IPS DF 4.7 (cell line): ENCODE measurements around the gene ZNF330.

Source experiments
- DNase-seq: peaks from one replicate; pipeline ENCODE4 v3.0.0-alpha.2; 2013; ENCODE audit warnings: low spot score; ENCODE audit errors: extremely low read depth

ZNF330 gene

DNA sequence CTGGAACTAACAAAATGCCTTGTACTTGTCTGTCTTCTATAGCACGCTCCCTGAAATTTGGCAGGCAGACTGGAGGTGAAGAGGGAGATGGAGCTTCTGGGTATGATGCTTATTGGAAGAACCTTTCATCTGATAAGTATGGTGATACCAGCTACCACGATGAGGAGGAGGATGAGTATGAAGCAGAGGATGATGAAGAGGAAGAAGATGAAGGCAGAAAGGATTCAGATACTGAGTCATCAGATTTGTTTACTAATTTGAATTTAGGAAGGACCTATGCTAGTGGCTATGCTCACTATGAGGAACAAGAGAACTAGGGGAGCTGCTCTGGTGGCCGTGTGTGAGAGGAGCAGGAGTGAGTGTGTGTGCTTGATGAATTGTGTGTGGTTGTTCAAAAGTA, 13.0 kb downstream of the ZNF330 start:
- no peak for DNase-seq

DNA sequence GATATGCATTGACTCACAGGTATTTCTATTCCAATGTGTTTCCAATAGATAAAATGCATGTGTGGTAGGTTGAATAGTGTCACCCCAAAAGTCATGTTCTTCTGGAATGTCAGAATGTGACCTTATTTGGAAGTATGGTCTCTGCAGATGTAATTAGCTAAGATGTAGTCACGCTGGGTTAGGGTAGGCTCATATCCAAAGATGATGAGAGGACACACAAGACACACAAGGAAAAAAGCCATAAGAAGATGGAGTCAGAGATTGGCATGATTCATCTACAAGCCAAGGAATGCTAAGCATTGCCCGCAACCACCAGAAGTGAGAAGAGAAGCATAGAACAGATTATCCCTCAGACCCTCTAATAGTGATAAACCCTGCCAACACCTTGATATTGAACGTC, 17.5 kb downstream of the ZNF330 start:
- DNase-seq = no peak

DNA sequence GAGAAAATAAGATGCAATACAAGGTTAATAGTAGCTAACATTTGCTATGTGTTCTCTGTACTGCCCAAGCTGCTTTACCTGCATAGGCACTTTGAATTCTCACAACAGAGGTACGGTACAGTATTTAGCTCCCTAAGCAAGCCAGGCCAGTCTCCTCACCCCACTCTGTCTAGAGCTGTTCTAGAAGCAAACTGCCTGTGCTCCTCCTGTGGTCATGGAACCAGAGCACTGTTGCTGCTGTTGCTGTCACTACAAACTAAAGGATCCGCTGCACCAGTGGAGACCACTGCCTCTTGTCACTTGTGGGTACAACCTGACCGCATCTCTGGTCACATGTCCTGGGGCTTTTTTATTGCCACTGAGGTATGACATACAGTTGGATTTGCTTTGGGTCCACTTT, 19.6 kb downstream of the ZNF330 start:
- no peak for DNase-seq

DNA sequence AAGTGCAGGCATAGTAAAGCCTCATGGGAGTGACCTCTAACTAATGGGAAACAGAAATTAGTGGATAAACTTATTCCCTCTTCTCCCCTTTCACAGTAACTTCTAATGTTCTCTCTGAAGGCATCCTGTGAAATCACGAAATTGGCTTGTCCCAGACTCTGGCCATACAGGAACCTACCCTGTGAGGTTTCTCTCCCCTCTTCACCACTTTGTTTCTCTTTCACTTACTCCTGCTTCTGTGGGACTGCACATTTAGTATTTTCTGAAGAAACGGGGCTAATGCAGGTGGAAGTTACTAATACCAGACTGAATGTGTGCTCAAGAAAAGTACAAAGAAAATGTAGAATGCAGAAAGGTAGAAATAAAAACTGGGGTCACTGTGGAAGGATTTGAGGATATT, 20.0 kb downstream of the ZNF330 start:
- DNase-seq = no peak

DNA sequence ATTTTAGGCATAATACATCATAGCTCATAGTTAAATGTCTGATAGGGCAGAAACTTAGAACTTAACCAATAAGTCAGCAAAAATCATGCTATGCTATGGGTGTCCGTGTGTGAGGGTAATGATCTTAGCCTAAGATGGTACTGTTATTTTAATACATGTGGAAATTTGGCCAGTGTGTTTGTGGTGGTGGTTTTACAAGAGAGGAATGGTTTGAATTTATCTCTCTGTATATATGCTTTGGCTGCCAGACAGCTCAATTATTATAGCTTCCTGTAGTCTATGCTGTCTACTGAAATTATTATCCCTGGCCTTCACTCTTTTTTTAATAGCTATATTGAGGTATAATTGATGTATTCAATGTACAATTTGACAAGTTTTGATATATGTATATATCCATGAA, 21.3 kb downstream of the ZNF330 start:
- no peak for DNase-seq

DNA sequence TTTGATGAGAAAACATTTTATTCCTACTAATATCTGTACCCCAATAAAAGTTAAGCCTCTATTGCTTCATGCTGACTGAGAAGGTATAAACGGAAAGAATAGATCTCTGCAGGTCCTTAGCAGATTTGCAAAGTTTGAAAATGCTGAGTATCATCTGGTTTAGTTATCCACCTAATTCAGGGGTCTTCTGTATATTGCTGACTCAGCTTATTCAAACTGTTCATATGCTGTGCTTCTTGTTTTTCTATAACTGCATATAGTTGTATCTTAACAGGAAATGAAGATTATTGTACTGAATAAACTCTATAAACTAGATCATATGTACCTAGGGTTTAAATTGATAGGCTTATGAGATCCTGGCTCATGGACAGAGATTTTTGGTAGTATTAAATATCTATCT, 23.7 kb downstream of the ZNF330 start:
- DNase-seq = no peak

DNA sequence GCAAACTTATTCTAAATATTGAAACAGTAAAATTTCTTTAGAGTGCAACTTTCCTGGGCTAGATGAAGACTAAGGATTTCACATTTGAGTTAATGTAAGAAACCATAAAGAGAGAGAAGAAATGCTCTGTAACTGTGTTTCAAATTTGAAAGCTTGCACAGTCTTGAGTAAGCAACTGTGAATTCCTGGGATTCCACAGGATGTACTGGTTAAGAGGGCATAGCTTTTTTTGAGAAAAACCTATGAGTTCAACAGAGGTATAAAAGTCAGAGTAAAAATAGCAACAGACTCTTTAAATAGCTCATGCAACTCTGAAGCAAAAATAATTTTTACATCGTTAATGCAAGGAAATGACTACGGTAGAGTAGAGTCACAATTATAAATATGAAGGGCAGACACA, 25.5 kb downstream of the ZNF330 start:
- no peak for DNase-seq

DNA sequence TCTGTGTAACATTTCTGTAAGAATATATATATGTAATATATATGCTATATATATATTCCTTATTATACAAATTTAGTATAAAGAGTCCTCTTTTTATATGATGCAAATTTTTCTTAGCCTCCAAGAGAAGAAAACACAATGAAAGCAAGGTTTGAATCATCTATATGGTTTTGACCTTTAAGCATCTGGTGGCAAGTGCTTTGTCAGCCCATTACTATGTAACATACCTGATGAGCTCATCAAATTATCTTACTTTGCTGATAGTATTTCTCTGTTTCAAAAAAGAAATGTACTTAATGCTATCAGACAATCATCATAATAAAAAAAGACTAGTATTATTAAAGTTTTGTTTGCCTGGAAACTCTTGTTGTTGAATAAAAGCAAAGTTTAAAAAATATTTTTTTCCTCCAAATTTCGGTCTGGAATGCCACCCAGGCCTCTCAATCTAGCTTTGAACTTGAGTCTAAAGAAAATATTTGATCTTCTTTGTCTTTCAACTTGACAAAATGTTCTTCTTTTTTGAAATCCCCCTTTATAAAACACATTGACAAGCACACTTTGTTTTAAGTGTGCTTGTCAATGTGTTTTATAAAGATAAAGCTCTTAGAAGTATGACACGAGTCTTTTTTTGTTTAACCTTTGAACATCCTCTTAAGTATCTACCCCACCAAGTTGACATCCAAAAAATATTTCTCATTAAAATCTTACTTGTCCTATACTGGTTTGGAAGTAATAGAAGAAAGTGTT, 26.2 kb downstream of the ZNF330 start:
- no peak for DNase-seq

DNA sequence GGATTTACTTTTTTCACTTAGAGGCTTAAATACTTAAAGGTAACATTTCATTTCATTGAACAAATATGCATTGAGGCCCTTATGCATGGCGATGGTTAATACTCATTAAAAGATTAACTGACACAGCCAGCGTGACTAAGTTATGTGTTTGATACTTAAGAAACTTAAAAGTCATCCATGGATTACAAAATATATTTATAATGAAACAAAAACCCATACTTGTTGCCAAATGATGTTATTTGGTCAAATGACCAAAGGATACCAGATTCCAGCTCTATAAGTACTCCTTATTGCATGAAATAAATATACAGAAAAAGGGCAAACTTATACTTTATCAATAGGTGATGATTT, 26.7 kb downstream of the ZNF330 start:
- no peak for DNase-seq

DNA sequence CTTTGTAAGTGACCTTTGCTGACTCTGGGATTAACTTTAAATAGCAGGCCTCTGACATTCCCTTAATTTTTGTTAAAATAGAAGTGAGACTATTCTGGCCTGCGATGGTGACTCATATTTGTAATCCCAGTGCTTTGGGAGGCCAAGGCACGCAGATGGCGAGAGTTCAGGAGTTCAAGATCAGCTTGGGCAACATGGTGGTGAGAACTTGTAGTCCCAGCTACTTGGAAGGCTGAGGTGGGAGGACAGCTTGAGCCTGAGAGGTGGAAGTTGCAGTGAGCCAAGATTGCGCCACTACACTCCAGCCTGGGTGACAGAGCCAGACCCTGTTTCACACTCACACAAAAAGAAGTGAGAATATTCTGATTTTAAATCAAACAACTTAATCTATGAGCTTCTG, 27.3 kb downstream of the ZNF330 start:
- no peak for DNase-seq

DNA sequence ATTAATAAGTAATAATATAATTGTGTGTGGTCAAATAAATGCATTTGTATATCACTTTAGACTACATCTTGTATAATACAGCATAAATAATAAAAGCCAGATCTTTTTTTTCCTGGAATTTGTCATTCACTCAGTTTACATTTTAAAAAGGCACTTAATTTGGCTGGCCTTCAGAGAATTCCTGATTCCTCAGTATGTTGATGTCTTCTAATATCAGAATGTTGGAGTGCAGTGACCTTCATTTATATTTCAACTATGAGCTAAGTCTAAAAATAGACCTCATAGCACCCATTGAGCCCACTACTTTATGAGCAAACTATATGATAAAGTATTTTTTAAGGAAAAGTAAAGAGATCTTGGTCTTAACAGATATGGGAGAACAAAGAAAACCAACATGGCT, 27.8 kb downstream of the ZNF330 start:
- DNase-seq = no peak

DNA sequence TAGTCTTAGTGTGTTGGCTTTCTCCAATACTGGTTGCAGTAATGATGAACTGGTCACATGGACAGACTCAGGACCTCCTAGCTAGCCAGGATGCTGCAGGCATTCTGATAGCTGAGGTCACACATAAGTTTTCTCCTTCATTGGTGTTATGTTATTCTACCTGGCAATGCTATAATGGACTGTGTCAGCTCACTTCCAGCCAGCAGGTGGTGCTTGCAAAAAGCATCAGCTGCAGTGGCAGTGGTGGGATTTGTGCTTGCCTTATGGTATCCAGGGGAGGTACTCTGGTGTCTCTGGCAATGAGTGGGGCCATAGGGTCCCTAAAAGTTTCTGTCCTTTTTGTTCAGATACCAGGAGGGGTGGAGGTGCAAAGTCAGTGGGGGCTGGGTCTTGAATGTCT, 33.6 kb downstream of the ZNF330 start:
- DNase-seq = no peak

DNA sequence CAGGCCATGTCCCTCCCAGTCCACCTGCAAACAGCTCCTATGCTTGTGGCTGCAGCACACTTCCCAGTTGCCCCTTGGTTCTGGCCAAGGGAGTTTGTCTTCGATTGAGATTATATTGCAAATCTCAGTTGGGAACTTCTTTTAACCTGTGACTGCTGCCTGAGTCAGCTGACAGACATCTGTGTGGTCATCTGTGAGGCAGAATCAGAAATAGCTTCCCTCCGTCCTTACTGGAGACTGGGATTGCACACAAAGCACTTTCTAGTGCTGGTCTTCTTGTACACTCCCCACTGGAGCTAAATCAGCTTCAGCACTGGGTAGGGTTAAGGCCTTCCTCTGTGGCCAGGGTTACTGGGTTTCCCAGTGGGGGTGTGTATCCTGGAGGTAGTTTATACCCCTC, 34.3 kb downstream of the ZNF330 start:
- no peak for DNase-seq

DNA sequence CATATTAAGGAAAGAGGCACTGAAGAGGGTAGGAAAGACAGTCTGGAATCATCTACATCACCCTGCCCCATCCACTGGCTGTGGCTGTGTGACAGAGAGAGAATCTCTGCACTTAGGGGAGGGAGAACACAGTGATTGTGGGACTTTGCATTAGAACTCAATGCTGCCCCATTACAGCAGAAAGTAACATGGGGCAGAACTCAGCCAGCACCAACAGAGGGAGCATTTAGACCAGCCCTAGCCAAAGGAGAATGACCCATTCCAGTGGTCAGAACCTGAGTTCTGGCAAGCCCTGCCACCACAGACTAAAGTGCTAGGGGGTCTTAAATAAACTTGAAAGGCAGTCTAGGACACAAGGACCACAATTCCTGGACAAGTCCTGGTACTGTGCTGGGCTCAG, 37.9 kb downstream of the ZNF330 start:
- no peak for DNase-seq

DNA sequence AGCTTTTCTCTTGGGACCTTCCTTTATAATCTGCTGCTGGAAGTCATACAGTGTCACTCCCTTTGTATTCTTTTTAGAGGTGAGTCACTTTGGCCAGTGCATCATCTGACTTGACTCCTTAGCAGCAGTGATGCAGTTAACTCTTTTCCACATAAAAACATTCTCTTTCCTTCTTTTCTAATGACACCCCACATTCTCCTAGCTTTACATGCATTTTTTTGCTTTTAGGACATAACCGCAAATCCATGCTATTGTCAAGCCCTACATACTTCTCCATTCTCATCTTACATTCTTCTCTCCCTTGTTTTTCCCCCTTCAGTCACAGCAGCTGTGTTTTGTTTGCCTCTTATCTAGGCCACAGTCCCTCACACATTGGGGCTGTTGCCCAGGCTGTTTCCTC, 55.1 kb downstream of the ZNF330 start:
- no peak for DNase-seq

DNA sequence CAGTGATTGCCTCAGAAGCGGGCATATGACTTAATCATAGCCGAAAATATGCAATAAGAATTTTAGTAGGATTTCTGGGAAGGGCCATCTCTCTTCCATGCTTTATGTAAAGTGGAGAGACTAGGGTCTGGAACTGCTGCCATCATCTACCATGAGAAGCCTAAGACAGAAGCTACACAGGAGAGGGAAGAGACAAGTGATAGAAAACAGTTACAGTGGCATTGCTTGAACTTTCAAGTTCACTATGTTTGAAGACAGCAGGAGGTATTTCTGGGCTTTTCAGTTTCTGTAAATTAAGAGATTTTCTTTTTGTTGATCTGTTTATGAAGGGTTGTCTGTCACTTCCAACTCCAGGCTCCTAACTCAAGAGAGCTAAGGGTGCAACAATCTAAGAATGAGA, 62.5 kb downstream of the ZNF330 start:
- no peak for DNase-seq

DNA sequence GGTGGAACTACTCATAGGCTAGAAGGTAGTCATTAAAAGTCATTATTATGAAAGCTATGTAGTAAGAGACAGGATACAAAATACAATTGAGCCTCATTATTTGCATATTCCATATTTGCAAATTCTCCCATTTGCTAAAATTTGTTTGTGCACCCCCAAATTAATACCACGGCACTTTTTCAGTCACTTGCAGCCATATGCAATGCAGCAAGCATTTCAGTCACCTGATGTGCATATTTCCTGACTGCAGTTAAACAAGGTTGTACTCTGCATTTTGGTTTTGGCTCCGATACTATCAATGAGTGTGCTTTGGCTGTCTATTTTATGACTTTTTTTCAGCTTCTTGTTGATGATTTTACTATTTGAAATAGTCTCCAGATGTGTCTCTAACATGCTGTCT, 62.9 kb downstream of the ZNF330 start:
- no peak for DNase-seq
